ENCODE results near the gene BLACAT1.

The BLACAT1 gene

DNA sequence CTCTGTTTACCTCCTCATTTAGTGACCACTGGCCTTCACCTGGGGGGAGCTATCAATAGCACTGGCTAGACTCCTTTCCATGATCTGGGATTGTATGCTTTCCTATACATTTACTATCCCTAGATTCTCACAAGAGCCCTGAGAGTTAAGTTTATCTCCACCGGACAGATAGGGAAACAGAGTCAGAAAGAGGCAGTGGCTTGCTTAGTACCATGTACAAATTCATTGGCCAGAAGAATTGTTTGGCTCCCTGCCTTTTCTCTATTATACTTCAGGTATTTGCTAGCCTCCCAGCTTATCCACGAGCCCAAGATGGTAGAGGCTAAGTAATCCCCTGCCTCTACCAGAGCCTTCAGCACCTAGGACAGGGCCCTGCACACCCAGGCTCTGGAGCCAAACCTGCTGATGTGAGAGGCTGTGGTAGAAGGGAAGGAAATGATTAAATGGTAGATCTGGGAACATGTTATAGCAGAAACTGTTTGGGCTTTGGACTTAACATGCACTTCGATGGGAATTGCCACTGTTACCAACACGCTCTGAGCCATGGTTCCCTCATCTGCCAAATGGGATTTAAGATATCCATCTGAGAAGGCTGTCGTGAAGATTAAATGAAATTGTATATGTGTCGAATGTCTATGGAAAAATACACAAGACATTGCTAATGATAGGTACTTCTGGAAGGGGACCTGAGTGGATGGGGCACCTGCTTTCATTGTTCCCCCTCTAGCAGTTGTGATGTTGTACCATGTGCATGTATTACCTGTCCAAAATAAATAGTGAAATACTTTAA is 3.1 kb upstream of the BLACAT1 start:
- Histone ChIP-seq H3K4me1 (ENCODE audit: low read length) (no peaks in the 10 kb centered on the region), H3K9me3 (replicated peaks; ENCODE audit: insufficient read depth, low read length) (no peaks in the 10 kb centered on the region), H3K27ac (ENCODE audit: low read length) (no peak overlapping the region), H3K9me2 (replicated peaks; ENCODE audit: insufficient read depth, low read length) (no peaks in the 10 kb centered on the region), H3K27me3 (replicated peaks; ENCODE audit: insufficient read depth, low read length) (peaks cover 89% of the 10 kb centered on the region), H3K79me2 (ENCODE audit: low read length) (no peaks in the 10 kb centered on the region), H3K4me3 (ENCODE audit: low read length) (no peak overlapping the region), H4K20me1 (ENCODE audit: insufficient read depth, low read length) (no peaks in the 10 kb centered on the region), H3F3A (ENCODE audit: insufficient read depth, low read length) (no peaks in the 10 kb centered on the region), H3K9ac (ENCODE audit: low read length) (no peak overlapping the region), H2AFZ (ENCODE audit: low read length) (no peak overlapping the region), H3K4me2 (ENCODE audit: low read depth, low read length) (no peak overlapping the region), H3K36me3 (replicated peaks; ENCODE audit: insufficient read depth, low read length) (no peaks in the 10 kb centered on the region)
- DNase-seq: peak; percentile 66
- TF ChIP-seq EZH2 (optimal IDR thresholded peaks at IDR 0.05; ENCODE audit: low read depth, low read length): no peak
- no peak for TF ChIP-seq EZH2phosphoT487 (IDR thresholded peaks at IDR 0.05; ENCODE audit: low read length)
- no peak for TF ChIP-seq CTCF (IDR thresholded peaks at IDR 0.05; ENCODE audit: low read length)

DNA sequence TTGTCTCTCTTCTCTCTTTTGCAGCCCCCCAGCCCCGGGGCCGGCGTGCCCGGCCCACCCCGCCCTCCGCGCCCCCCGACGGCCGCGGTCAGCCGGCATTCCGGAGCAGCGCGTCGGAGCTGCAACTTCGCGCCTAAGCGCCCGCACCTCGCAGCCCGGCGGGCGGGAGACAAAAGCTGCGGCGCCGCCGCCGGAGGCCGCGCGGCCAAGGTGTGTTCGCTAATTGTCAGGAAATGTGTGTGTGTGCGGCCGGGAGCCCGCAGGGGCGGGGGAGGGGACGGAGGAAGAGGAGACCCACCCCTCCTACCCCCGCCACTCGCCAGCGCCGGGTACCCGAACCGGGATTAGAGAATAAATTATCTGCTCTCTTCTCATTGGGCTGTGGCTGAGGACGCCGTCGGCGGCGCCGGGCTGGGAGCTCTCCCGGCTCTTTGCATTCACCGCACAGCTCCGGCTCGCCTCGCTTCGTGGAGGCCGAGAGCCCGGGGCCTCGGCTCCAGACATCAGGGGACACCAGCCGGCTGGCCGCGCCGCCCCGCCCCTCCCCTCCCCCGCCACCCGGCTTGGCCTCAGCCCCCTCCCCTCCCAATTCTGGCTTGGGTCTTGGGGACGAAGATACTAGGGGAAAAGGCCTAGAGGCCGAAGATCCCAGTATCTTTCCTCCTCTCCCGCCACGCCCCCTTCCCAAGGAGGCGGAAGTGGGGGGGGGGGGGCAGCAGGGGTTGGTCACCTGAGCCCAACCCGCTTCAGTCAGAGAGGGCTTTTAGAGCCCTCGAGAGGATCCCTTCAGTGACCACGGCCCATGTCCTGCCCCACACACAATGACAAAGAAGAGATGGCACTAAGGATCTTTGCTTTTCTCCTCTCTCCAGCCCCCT is 1.3 kb upstream of the BLACAT1 start:
- Histone ChIP-seq H3K27me3 (replicated peaks; ENCODE audit: insufficient read depth, low read length) (peaks cover 93% of the 10 kb centered on the region), H3K36me3 (replicated peaks; ENCODE audit: insufficient read depth, low read length) (no peaks in the 10 kb centered on the region), H3K27ac (ENCODE audit: low read length) (no peak overlapping the region), H3K79me2 (ENCODE audit: low read length) (no peaks in the 10 kb centered on the region), H3K9me3 (replicated peaks; ENCODE audit: insufficient read depth, low read length) (no peaks in the 10 kb centered on the region), H3K4me1 (ENCODE audit: low read length) (peaks cover under 1% of the 10 kb centered on the region; the same call in 1 of the 2 replicates), H3K4me2 (ENCODE audit: low read depth, low read length) (0 out of 2 replicates have a peak overlapping the region, but pooled peaks have one; percentile 12), H2AFZ (ENCODE audit: low read length) (no peak overlapping the region), H3K4me3 (ENCODE audit: low read length) (no peak overlapping the region), H3K9ac (ENCODE audit: low read length) (no peak overlapping the region), H3K9me2 (replicated peaks; ENCODE audit: insufficient read depth, low read length) (no peaks in the 10 kb centered on the region), H3F3A (ENCODE audit: insufficient read depth, low read length) (no peaks in the 10 kb centered on the region), H4K20me1 (ENCODE audit: insufficient read depth, low read length) (no peaks in the 10 kb centered on the region)
- DNase-seq: no peak
- TF ChIP-seq EZH2 (optimal IDR thresholded peaks at IDR 0.05; ENCODE audit: low read depth, low read length) (peak; percentile 25), EZH2phosphoT487 (IDR thresholded peaks at IDR 0.05; ENCODE audit: low read length) (no peak), CTCF (IDR thresholded peaks at IDR 0.05; ENCODE audit: low read length) (no peak)

GRCh38 chr1:205456383-205456867 is 580 bp upstream of the BLACAT1 start:
- H3K9ac ChIP-seq (ENCODE audit: low read length): no peak overlapping the region

More at GRCh38 chr1:205456383-205456867, 580 bp upstream of the BLACAT1 start:
- Histone ChIP-seq H3K27me3 (replicated peaks; ENCODE audit: insufficient read depth, low read length) (peaks cover 89% of the 10 kb centered on the region), H3K4me2 (ENCODE audit: low read depth, low read length) (peak overlapping the region; percentile 15; the same call in 1 of the 2 replicates), H3K9me2 (replicated peaks; ENCODE audit: insufficient read depth, low read length) (no peaks in the 10 kb centered on the region), H3K79me2 (ENCODE audit: low read length) (no peaks in the 10 kb centered on the region), H3K36me3 (replicated peaks; ENCODE audit: insufficient read depth, low read length) (no peaks in the 10 kb centered on the region), H3K9me3 (replicated peaks; ENCODE audit: insufficient read depth, low read length) (no peaks in the 10 kb centered on the region), H3K27ac (ENCODE audit: low read length) (no peak overlapping the region), H4K20me1 (ENCODE audit: insufficient read depth, low read length) (no peaks in the 10 kb centered on the region), H3F3A (ENCODE audit: insufficient read depth, low read length) (no peaks in the 10 kb centered on the region), H3K4me3 (ENCODE audit: low read length) (no peak overlapping the region), H2AFZ (ENCODE audit: low read length) (no peak overlapping the region), H3K4me1 (ENCODE audit: low read length) (peaks cover 5% of the 10 kb centered on the region; the same call in 1 of the 2 replicates)
- TF ChIP-seq EZH2 (optimal IDR thresholded peaks at IDR 0.05; ENCODE audit: low read depth, low read length) (peak; percentile 14), EZH2phosphoT487 (IDR thresholded peaks at IDR 0.05; ENCODE audit: low read length) (no peak)
- DNase-seq: no peak
